Astrocyte (in vitro differentiated cells and primary cell): ENCODE measurements around the gene DDX60. TPM values are rescaled to one million over a fixed set of nuclear protein-coding genes. Genes with fewer than 3 reads are reported as not detected.
A peak's percentile ranks its signal among the peaks of the same experiment; 100 is the strongest.

Experiments
- DNase-seq: peaks from one replicate; pipeline ENCODE4 v3.0.0-alpha.2; 2010; ENCODE audit warnings: low read depth
- FAIRE-seq: peaks from 2 replicates; lab custom pipeline; 2011; peaks lifted over from hg19 to GRCh38; lab: Jason Lieb, UNC
- H2AFZ ChIP-seq: 2 replicates; pipeline ENCODE4 v1.6.0; 2012; ENCODE audit warnings: low read depth, low read length, inconsistent platforms
- H3K27ac ChIP-seq: 2 replicates; pipeline ENCODE4 v1.5.1; 2011; ENCODE audit warnings: low read depth, low read length, inconsistent platforms
- H3K27me3 ChIP-seq: 2 replicates; pipeline ENCODE4 v1.6.0; 2011; ENCODE audit warnings: low read length, inconsistent platforms; ENCODE audit not compliant: insufficient read depth
- H3K36me3 ChIP-seq: 2 replicates; pipeline ENCODE4 v1.5.1; 2011; ENCODE audit warnings: low read length, inconsistent platforms; ENCODE audit not compliant: insufficient read depth
- H3K4me1 ChIP-seq: 2 replicates; pipeline ENCODE4 v1.5.1; 2011; ENCODE audit warnings: low read length, inconsistent platforms; ENCODE audit not compliant: insufficient read depth
- H3K4me2 ChIP-seq: 2 replicates; pipeline ENCODE4 v1.6.0; 2012; ENCODE audit warnings: low read length, inconsistent platforms
- H3K4me3 ChIP-seq: 2 replicates; pipeline ENCODE4 v1.5.1; 2011; ENCODE audit warnings: low read depth, mild to moderate bottlenecking, low read length, inconsistent platforms; ENCODE audit not compliant: insufficient read depth
- H3K79me2 ChIP-seq: 2 replicates; pipeline ENCODE4 v1.6.0; 2012; ENCODE audit warnings: mild to moderate bottlenecking, low read length, inconsistent platforms; ENCODE audit not compliant: insufficient read depth
- H3K9ac ChIP-seq: 2 replicates; pipeline ENCODE4 v1.6.0; 2012; ENCODE audit warnings: mild to moderate bottlenecking, low read length, inconsistent platforms
- H3K9me3 ChIP-seq: 2 replicates; pipeline ENCODE4 v1.5.1; 2012; ENCODE audit warnings: low read depth, mild to moderate bottlenecking, low read length, inconsistent platforms; ENCODE audit not compliant: insufficient read depth
- H4K20me1 ChIP-seq: 2 replicates; pipeline ENCODE4 v1.6.0; 2012; ENCODE audit warnings: low read length, inconsistent platforms; ENCODE audit not compliant: insufficient read depth
- H3K27ac Mint-ChIP-seq: one replicate; pipeline ENCODE4 v1.8.0; 2021; ENCODE audit warnings: mild to moderate bottlenecking, mixed read lengths; ENCODE audit not compliant: unreplicated experiment
- H3K27me3 Mint-ChIP-seq: one replicate; pipeline ENCODE4 v1.8.0; 2021; ENCODE audit warnings: low read depth, mixed read lengths; ENCODE audit not compliant: unreplicated experiment
- H3K36me3 Mint-ChIP-seq: one replicate; pipeline ENCODE4 v1.8.0; 2021; ENCODE audit warnings: low read depth, mixed read lengths; ENCODE audit not compliant: unreplicated experiment
- H3K4me1 Mint-ChIP-seq: one replicate; pipeline ENCODE4 v1.8.0; 2021; ENCODE audit warnings: low read depth, mixed read lengths; ENCODE audit not compliant: unreplicated experiment
- H3K4me3 Mint-ChIP-seq: one replicate; pipeline ENCODE4 v1.8.0; 2021; ENCODE audit warnings: mild to moderate bottlenecking, moderate library complexity, mixed read lengths; ENCODE audit not compliant: unreplicated experiment
- H3K9me3 Mint-ChIP-seq: one replicate; pipeline ENCODE4 v1.8.0; 2021; ENCODE audit warnings: mild to moderate bottlenecking, mixed read lengths; ENCODE audit not compliant: unreplicated experiment
- EZH2 ChIP-seq: IDR thresholded peaks from 2 replicates; pipeline ENCODE4 v1.6.1; 2012; ENCODE audit warnings: mild to moderate bottlenecking, low read length, inconsistent platforms; ENCODE audit not compliant: insufficient read depth
- total RNA-seq: library from RNA; stranded (reverse); gene quantifications from 2 replicates; pipeline ENCODE4 v1.2.1, GENCODE V29; 2021
- TF ChIP-seq, protein P1 (sequence below): IDR thresholded peaks from 2 replicates; pipeline ENCODE4 v1.5.1; 2011; ENCODE audit warnings: low read depth, mild to moderate bottlenecking, inconsistent platforms, low read length, moderate library complexity; ENCODE audit not compliant: insufficient read depth

DDX60 gene
- total RNA-seq, 1 donor from 2014 or later = 44.0 TPM

DNA sequence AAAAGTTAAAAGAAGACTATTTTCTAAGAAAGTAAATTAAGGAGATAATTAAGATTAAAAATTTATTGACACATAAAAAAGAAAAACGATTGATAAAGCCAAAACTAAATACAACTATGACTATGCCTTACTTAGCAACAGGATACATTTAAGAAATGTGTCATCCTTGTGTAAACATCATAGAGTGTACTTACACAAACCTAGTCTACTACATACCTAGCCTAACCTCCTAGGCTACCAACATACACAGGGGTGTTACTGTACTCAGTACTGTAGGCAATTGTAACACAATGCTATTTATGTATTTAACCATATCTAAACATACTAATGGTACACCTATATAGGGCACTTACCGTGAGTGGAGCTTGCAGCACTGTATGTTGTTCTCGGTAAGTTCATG lies 117.9 kb downstream of the DDX60 start:
- Histone ChIP-seq H3K36me3 (no peaks in the 10 kb centered on the region), H4K20me1 (no peaks in the 10 kb centered on the region), H3K4me3 (no peak overlapping the region), H3K27ac (no peak overlapping the region), H3K27me3 (no peaks in the 10 kb centered on the region), H3K4me1 (no peaks in the 10 kb centered on the region), H2AFZ (no peak overlapping the region), H3K79me2 (no peaks in the 10 kb centered on the region), H3K9me3 (peaks cover 14% of the 10 kb centered on the region), H3K9ac (no peak overlapping the region), H3K4me2 (no peak overlapping the region)
- Mint-ChIP-seq H3K9me3 (peaks cover 19% of the 10 kb centered on the region), H3K4me1 (no peaks in the 10 kb centered on the region), H3K4me3 (no peak overlapping the region), H3K27ac (no peak overlapping the region), H3K27me3 (no peaks in the 10 kb centered on the region), H3K36me3 (peaks cover 17% of the 10 kb centered on the region)
- peak; percentile 5 for FAIRE-seq
- DNase-seq = no peak
- no peak for TF ChIP-seq EZH2
- TF ChIP-seq, protein P1, sequence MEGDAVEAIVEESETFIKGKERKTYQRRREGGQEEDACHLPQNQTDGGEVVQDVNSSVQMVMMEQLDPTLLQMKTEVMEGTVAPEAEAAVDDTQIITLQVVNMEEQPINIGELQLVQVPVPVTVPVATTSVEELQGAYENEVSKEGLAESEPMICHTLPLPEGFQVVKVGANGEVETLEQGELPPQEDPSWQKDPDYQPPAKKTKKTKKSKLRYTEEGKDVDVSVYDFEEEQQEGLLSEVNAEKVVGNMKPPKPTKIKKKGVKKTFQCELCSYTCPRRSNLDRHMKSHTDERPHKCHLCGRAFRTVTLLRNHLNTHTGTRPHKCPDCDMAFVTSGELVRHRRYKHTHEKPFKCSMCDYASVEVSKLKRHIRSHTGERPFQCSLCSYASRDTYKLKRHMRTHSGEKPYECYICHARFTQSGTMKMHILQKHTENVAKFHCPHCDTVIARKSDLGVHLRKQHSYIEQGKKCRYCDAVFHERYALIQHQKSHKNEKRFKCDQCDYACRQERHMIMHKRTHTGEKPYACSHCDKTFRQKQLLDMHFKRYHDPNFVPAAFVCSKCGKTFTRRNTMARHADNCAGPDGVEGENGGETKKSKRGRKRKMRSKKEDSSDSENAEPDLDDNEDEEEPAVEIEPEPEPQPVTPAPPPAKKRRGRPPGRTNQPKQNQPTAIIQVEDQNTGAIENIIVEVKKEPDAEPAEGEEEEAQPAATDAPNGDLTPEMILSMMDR = no peak

DNA sequence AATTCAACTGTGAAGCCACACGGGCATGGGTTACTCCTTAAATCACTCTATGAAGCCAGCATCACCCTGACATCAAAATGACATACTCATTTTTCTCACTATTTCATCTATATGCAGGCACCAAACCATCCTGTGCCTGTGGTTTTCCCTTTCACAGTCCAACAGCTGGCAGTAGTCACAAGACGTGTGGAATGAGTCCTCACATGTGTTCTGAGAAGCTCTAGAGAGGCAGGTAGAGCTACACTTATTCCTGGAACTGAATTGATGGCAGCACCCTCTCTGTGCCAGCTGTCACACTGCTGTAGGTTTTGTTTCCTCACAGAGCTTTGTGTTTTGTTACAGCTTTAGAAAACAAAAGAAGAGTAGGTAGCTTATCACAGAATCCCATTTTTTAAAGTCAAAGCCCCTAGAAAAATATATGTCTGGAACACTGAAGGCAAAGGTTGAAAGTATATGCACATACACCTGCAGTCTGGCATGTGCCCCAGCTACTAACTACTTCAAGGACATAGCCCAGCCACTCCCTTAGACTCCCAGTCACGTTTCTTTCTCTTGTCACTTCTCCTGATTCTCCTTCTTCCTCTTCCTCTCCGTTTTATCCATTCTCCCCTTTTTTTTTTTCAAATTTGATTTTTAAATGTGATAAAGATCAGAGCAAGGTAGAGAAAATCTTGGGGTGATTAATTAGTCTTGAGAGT lies 119.1 kb downstream of the DDX60 start:
- no peak for FAIRE-seq
- H3K4me3 Mint-ChIP-seq = no peak overlapping the region
- H3K27ac Mint-ChIP-seq = no peak overlapping the region
- H4K20me1 ChIP-seq = no peaks in the 10 kb centered on the region
- H3K27ac ChIP-seq = no peak overlapping the region
- TF ChIP-seq, protein P1 = no peak
- no peak for TF ChIP-seq EZH2
- H3K36me3 ChIP-seq = no peaks in the 10 kb centered on the region
- peaks cover 18% of the 10 kb centered on the region for H3K9me3 Mint-ChIP-seq
- H3K27me3 Mint-ChIP-seq = no peaks in the 10 kb centered on the region
- H3K4me2 ChIP-seq = no peak overlapping the region
- peaks cover 14% of the 10 kb centered on the region for H3K9me3 ChIP-seq
- H3K4me1 ChIP-seq = no peaks in the 10 kb centered on the region
- H3K27me3 ChIP-seq = no peaks in the 10 kb centered on the region
- no peak for DNase-seq
- H3K36me3 Mint-ChIP-seq = peaks cover 16% of the 10 kb centered on the region
- no peaks in the 10 kb centered on the region for H3K79me2 ChIP-seq
- H3K4me3 ChIP-seq = no peak overlapping the region
- no peaks in the 10 kb centered on the region for H3K4me1 Mint-ChIP-seq
- H2AFZ ChIP-seq = no peak overlapping the region
- H3K9ac ChIP-seq = no peak overlapping the region

DNA sequence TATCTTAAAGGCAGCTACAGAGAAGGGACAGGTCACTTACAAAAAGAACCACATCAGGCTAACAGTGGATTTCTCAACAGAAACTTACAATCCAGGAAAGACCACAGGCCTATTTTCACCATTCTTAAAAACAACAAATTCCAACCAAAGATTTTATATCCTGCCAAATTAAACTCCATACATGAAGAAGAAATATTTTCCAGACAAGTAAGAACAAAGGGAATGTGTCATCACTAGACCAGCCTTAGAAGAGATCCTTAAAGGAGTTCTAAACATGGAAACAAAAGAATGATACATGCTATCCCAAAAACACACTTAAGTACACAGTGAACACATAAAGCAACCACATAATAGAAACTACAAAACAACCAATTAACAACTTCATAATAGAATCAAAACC lies 120.6 kb downstream of the DDX60 start:
- H3K9me3 Mint-ChIP-seq = peaks cover 13% of the 10 kb centered on the region
- H3K36me3 Mint-ChIP-seq = peaks cover 16% of the 10 kb centered on the region
- Histone ChIP-seq H3K9ac (no peak overlapping the region), H3K4me3 (no peak overlapping the region), H3K79me2 (no peaks in the 10 kb centered on the region), H3K4me2 (no peak overlapping the region), H3K36me3 (no peaks in the 10 kb centered on the region), H4K20me1 (no peaks in the 10 kb centered on the region), H3K27ac (no peak overlapping the region), H3K27me3 (no peaks in the 10 kb centered on the region), H3K4me1 (no peaks in the 10 kb centered on the region), H2AFZ (no peak overlapping the region), H3K9me3 (peaks cover 4% of the 10 kb centered on the region)
- TF ChIP-seq, protein P1 = no peak
- no peak for TF ChIP-seq EZH2
- H3K27me3 Mint-ChIP-seq = no peaks in the 10 kb centered on the region
- DNase-seq (peak; percentile 46), FAIRE-seq (no peak)
- no peaks in the 10 kb centered on the region for H3K4me1 Mint-ChIP-seq
- no peak overlapping the region for H3K27ac Mint-ChIP-seq
- H3K4me3 Mint-ChIP-seq = no peak overlapping the region
